Neural cell (in vitro differentiated cells): ENCODE data around the gene KSR2. TPM values are rescaled to one million over a fixed set of nuclear protein-coding genes. Genes with fewer than 3 reads are reported as not detected.

Experiments
- H2AFZ ChIP-seq: fragments of 200-600, 300-800 bp; sonication (generic), shearing (Covaris generic); 2 replicates; pipeline ENCODE4 v1.6.0; 2014; ENCODE audit warnings: low read depth, mild to moderate bottlenecking, antibody characterized with exemption, low read length, moderate library complexity
- H3F3A ChIP-seq: fragments of 200-600 bp; shearing (Covaris generic); 2 replicates; pipeline ENCODE4 v1.6.1; 2016; ENCODE audit warnings: mild to moderate bottlenecking, moderate library complexity, mixed read lengths, antibody characterized with exemption, low read length; ENCODE audit not compliant: insufficient read depth, poor library complexity, severe bottlenecking
- H3K27ac ChIP-seq: fragments of 200-600, 300-800 bp; sonication (generic), shearing (Covaris generic); 2 replicates; pipeline ENCODE4 v1.5.1; 2014; ENCODE audit warnings: mild to moderate bottlenecking, low read length, moderate library complexity
- H3K27me3 ChIP-seq: fragments of 300-800, 200-600 bp; sonication (generic), shearing (Covaris generic); 2 replicates; pipeline ENCODE4 v1.6.0; 2014; ENCODE audit warnings: mild to moderate bottlenecking, low read depth, low read length, moderate library complexity; ENCODE audit not compliant: insufficient read depth
- H3K36me3 ChIP-seq: fragments of 300-800, 200-600 bp; sonication (generic), shearing (Covaris generic); 2 replicates; pipeline ENCODE4 v1.5.1; 2014; ENCODE audit warnings: mild to moderate bottlenecking, antibody characterized with exemption, low read length, moderate library complexity; ENCODE audit not compliant: insufficient read depth
- H3K4me2 ChIP-seq: fragments of 300-800, 200-600 bp; sonication (generic), shearing (Covaris generic); 2 replicates; pipeline ENCODE4 v1.6.0; 2014; ENCODE audit warnings: mild to moderate bottlenecking, low read length
- H3K4me3 ChIP-seq: fragments of 300-800, 200-600 bp; sonication (generic), shearing (Covaris generic); 2 replicates; pipeline ENCODE4 v1.5.1; 2014; ENCODE audit warnings: mild to moderate bottlenecking, low read length, moderate library complexity
- H3K79me2 ChIP-seq: fragments of 200-600 bp; shearing (Covaris generic); replicated peaks from 2 replicates; pipeline ENCODE4 v1.6.0; 2014; ENCODE audit warnings: mild to moderate bottlenecking, low read length, moderate library complexity; ENCODE audit not compliant: insufficient read depth
- H3K9ac ChIP-seq: fragments of 300-800, 200-600 bp; sonication (generic), shearing (Covaris generic); 2 replicates; pipeline ENCODE4 v1.6.1; 2016; ENCODE audit warnings: mild to moderate bottlenecking, low read length, mixed read lengths
- H3K9me2 ChIP-seq: fragments of 200-600 bp; shearing (Covaris generic); 2 replicates; pipeline ENCODE4 v1.6.1; 2016; ENCODE audit warnings: mild to moderate bottlenecking, low read length, mixed read lengths; ENCODE audit not compliant: insufficient read depth
- H3K9me3 ChIP-seq: fragments of 200-600, 300-800 bp; sonication (generic), shearing (Covaris generic); 2 replicates; pipeline ENCODE4 v1.6.1; 2016; ENCODE audit warnings: mild to moderate bottlenecking, mixed run types, low read length, moderate library complexity, mixed read lengths
- H4K20me1 ChIP-seq: fragments of 200-600 bp; shearing (Covaris generic); 2 replicates; pipeline ENCODE4 v1.6.1; 2016; ENCODE audit warnings: mild to moderate bottlenecking, mixed run types; ENCODE audit not compliant: insufficient read depth
- EP300 ChIP-seq: fragments of 450-650 bp; conservative IDR thresholded peaks from 2 replicates; pipeline ENCODE4 v1.6.1; 2014; ENCODE audit warnings: antibody characterized with exemption, mild to moderate bottlenecking, moderate library complexity; ENCODE audit not compliant: poor library complexity, severe bottlenecking
- EZH2 ChIP-seq: fragments of 200-600, 300-800 bp; shearing (Covaris generic), sonication (generic); IDR thresholded peaks from 2 replicates; pipeline ENCODE4 v1.6.1; 2014; ENCODE audit warnings: antibody characterized with exemption, low read length, borderline replicate concordance, mild to moderate bottlenecking; ENCODE audit not compliant: insufficient read depth, poor library complexity, severe bottlenecking
- MXI1 ChIP-seq: fragments of 450-650 bp; conservative IDR thresholded peaks from 2 replicates; pipeline ENCODE4 v1.6.1; 2014; ENCODE audit warnings: antibody characterized with exemption, mild to moderate bottlenecking; ENCODE audit not compliant: poor library complexity, severe bottlenecking
- POLR2AphosphoS5 ChIP-seq: IDR thresholded peaks from 2 replicates; pipeline ENCODE4 v1.6.1; 2012
- RAD21 ChIP-seq: fragments of 450-650 bp; conservative IDR thresholded peaks from 2 replicates; pipeline ENCODE4 v1.6.1; 2014; ENCODE audit warnings: antibody characterized with exemption, mild to moderate bottlenecking, moderate library complexity
- SMC3 ChIP-seq: fragments of 450-650 bp; conservative IDR thresholded peaks from 2 replicates; pipeline ENCODE4 v1.6.1; 2014; ENCODE audit warnings: antibody characterized with exemption, mild to moderate bottlenecking, moderate library complexity; ENCODE audit not compliant: poor library complexity
- TAF1 ChIP-seq: IDR thresholded peaks from 2 replicates; pipeline ENCODE4 v1.6.1; 2012; ENCODE audit warnings: low read depth
- polyA minus RNA-seq: library from RNA; depleted of rRNA, polyadenylated mRNA; stranded (reverse); fragments of >200 nt; gene quantifications from 2 replicates; pipeline ENCODE4 v1.2.3, GENCODE V29; 2014
- polyA plus RNA-seq: library from polyadenylated mRNA; depleted of rRNA; stranded (reverse); fragments of >200 nt; gene quantifications from 2 replicates; pipeline ENCODE4 v1.2.3, GENCODE V29; 2014
- TF ChIP-seq, protein P1 (sequence below): IDR thresholded peaks from 2 replicates; pipeline ENCODE4 v1.6.1; 2012; ENCODE audit warnings: borderline replicate concordance
- TF ChIP-seq, protein P2 (sequence below): fragments of 450-650 bp; IDR thresholded peaks from 2 replicates; pipeline ENCODE4 v1.5.1; 2014; ENCODE audit warnings: antibody characterized with exemption, mild to moderate bottlenecking, moderate library complexity; ENCODE audit not compliant: poor library complexity, severe bottlenecking

Gene KSR2
- polyA plus RNA-seq, result 3.0 and 3.4 TPM in 2 replicates
- polyA minus RNA-seq, result 11.9 and 19.4 TPM in 2 replicates

DNA sequence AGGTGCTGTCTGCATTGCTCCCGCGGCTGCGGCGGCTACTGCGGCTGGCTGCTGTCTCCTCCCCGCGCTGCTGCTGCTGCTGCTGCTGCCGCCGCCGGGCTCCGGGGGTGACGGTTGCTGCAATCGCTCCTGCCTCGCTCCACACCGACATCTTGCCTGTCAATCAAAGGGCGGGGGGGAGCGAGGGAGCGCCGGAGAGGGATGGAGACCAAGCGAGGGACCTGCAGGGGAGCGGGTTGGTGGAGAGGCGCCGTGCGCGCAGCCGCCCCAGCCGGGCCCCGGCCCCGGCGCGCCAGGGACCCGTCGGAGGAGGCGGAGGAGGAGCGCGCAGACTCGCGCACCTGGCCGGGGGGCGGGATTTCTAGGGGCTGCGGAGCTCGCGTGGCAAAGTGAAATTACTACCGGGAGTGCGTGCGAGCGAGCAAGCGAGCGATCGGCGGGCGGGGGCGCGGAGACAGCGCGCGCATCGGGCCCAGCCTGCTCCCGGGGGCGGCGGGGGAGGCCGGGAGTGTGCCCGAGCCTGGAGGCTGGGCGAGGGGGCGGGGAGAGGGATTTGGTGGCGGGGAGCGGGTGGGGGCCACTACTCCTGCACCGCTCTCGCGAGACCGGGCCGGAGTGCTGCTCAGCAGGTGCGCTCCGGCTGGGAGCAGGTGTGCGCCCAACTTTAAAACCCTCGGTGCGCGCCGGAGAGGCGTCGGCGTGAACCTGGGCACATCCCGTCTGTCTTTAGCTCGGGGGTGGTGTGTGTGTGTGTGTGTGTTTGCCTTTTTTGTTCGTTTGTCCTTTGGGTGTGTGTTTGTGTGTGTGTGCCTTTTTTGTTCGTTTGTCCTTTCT is at the start of gene KSR2:
KSR2 (minus strand) TSS at position 165 of the 834 bp plus-strand sequence. CDS start 735 bp downstream, outside the sequence.
- Histone ChIP-seq H3K4me3 (peak within 1 kb of the TSS; percentile 81), H2AFZ (peak within 1 kb of the TSS; percentile 80)
- TF ChIP-seq, protein P1, sequence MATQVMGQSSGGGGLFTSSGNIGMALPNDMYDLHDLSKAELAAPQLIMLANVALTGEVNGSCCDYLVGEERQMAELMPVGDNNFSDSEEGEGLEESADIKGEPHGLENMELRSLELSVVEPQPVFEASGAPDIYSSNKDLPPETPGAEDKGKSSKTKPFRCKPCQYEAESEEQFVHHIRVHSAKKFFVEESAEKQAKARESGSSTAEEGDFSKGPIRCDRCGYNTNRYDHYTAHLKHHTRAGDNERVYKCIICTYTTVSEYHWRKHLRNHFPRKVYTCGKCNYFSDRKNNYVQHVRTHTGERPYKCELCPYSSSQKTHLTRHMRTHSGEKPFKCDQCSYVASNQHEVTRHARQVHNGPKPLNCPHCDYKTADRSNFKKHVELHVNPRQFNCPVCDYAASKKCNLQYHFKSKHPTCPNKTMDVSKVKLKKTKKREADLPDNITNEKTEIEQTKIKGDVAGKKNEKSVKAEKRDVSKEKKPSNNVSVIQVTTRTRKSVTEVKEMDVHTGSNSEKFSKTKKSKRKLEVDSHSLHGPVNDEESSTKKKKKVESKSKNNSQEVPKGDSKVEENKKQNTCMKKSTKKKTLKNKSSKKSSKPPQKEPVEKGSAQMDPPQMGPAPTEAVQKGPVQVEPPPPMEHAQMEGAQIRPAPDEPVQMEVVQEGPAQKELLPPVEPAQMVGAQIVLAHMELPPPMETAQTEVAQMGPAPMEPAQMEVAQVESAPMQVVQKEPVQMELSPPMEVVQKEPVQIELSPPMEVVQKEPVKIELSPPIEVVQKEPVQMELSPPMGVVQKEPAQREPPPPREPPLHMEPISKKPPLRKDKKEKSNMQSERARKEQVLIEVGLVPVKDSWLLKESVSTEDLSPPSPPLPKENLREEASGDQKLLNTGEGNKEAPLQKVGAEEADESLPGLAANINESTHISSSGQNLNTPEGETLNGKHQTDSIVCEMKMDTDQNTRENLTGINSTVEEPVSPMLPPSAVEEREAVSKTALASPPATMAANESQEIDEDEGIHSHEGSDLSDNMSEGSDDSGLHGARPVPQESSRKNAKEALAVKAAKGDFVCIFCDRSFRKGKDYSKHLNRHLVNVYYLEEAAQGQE, result peak; percentile 65
- TF ChIP-seq MXI1 (peak; percentile 80), EZH2 (no peak), SMC3 (no peak), POLR2AphosphoS5 (peak; percentile 77), TAF1 (peak; percentile 73), RAD21 (peak; percentile 48), EP300 (peak; percentile 73)
- TF ChIP-seq, protein P2, sequence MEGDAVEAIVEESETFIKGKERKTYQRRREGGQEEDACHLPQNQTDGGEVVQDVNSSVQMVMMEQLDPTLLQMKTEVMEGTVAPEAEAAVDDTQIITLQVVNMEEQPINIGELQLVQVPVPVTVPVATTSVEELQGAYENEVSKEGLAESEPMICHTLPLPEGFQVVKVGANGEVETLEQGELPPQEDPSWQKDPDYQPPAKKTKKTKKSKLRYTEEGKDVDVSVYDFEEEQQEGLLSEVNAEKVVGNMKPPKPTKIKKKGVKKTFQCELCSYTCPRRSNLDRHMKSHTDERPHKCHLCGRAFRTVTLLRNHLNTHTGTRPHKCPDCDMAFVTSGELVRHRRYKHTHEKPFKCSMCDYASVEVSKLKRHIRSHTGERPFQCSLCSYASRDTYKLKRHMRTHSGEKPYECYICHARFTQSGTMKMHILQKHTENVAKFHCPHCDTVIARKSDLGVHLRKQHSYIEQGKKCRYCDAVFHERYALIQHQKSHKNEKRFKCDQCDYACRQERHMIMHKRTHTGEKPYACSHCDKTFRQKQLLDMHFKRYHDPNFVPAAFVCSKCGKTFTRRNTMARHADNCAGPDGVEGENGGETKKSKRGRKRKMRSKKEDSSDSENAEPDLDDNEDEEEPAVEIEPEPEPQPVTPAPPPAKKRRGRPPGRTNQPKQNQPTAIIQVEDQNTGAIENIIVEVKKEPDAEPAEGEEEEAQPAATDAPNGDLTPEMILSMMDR, result peak; percentile 16

DNA sequence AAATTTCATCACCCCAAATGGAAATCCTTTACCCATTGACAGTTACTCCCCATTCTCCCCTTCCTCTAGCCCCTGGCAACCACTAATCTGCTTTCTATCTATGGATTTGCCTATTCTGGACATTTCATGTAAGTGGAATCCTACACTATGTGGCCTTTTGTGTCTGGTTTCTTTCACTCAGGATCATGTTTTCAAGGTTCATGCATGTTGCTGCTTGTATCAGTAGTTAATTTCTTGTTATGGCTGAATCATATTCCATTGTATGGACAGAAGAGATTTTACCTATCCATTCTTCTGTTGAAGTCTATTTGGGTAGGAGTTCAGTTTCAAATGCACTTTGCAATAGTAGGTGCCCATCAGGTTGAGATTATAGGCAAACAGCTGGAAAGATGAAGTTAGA is 49.1 kb upstream of the KSR2 start:
- Histone ChIP-seq H3F3A (no peaks in the 10 kb centered on the region), H3K27me3 (no peaks in the 10 kb centered on the region), H3K79me2 (peaks cover 15% of the 10 kb centered on the region), H3K36me3 (no peaks in the 10 kb centered on the region), H4K20me1 (no peaks in the 10 kb centered on the region), H3K27ac (no peak overlapping the region), H3K4me2 (no peak overlapping the region), H3K4me3 (peak overlapping the region; percentile 96), H2AFZ (no peak overlapping the region), H3K9me2 (no peaks in the 10 kb centered on the region), H3K9me3 (no peaks in the 10 kb centered on the region), H3K9ac (no peak overlapping the region)
- TF ChIP-seq RAD21, result no peak
- no peak for TF ChIP-seq SMC3
- TF ChIP-seq, protein P1, result no peak
- no peak for TF ChIP-seq MXI1
- TF ChIP-seq, protein P2, result no peak
- no peak for TF ChIP-seq EZH2
- no peak for TF ChIP-seq TAF1
- no peak for TF ChIP-seq EP300
- no peak for TF ChIP-seq POLR2AphosphoS5

More for the DNA sequence above, at the start of gene KSR2:
- peaks cover 4% of the 10 kb centered on the region for H3F3A ChIP-seq
- no peaks in the 10 kb centered on the region for H3K36me3 ChIP-seq
- no peaks in the 10 kb centered on the region for H3K9me2 ChIP-seq
- H4K20me1 ChIP-seq, result no peaks in the 10 kb centered on the region
- H3K4me2 ChIP-seq, result peak within 1 kb of the TSS; percentile 66
- peaks cover 34% of the 10 kb centered on the region for H3K79me2 ChIP-seq
- peak within 1 kb of the TSS; percentile 95 for H3K9ac ChIP-seq
- H3K9me3 ChIP-seq, result peaks cover 4% of the 10 kb centered on the region
- H3K27me3 ChIP-seq, result no peaks in the 10 kb centered on the region
- H3K27ac ChIP-seq, result peak within 1 kb of the TSS; percentile 96
